ENCODE results near the gene HOXB3.
A peak's percentile ranks its signal among the peaks of the same experiment; 100 is the strongest.
"Not testable (repeated sequence)": the region's sequence is repeated elsewhere in the genome, so short reads cannot be mapped to it uniquely, and the experiment has no call there.

Gene HOXB3

DNA sequence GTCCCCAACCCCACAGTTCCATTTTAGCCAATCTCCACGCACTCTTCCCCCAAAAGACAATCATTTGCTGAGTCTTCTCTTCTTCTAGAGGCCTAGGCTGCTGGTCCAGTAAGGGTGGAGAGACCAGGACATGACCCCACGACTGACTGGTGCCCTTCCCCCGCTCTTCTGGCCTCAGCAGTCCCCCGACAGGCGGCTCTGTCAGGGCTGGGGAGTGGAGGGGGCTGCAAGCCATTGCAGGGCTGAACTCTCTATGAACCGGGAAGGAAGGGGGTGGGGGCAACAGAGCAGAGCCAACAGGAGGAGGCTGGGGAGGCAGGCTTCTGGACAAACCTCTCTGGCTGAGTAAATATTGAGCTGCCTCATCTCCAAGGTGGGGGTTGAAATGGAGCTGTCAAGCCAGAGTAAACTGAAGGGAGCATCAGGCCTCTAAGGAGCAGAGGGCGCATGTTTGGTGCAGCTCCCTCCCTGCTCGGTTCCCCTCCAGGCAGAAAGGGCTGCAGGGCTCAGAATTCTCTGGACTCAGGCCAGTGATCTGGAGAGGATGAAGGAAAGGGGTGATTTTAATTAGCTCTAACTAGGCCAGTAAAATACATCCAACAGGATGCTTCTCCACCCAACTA is 67.9 kb downstream of the HOXB3 start:
- Mint-ChIP-seq H3K27ac (no peak overlapping the region), H3K4me1 (ENCODE audit: low read depth) (no peaks in the 10 kb centered on the region), H3K36me3 (ENCODE audit: low read depth) (no peaks in the 10 kb centered on the region), H3K4me3 (no peak overlapping the region), H3K9me3 (no peaks in the 10 kb centered on the region), H3K27me3 (peaks cover 65% of the 10 kb centered on the region)

DNA sequence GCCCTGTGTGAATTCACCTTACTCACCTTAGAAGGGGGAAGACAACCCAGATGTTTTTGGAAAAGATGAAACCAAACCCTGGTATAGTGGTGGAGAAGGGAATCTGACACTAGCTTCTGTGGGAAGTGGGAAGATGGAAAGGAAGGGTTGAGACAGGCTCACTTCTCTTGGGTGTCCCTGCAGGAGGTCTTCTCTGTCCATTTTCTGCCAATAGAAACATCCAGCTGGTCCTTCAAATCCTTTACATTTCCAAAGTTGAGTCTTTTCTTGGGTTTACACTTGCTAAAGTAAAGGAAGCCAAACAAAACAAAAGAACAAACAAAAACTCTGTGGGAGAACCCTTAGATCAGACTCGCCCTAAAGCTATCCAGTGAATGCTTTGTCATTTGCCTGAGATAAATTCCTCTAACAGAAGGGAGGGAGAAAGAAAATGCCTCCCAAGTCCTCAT is 69.4 kb downstream of the HOXB3 start:
- Mint-ChIP-seq H3K4me1 (ENCODE audit: low read depth) (no peaks in the 10 kb centered on the region), H3K36me3 (ENCODE audit: low read depth) (no peaks in the 10 kb centered on the region), H3K4me3 (no peak overlapping the region), H3K27me3 (peaks cover 61% of the 10 kb centered on the region), H3K9me3 (no peaks in the 10 kb centered on the region), H3K27ac (no peak overlapping the region)

- no peaks in the 10 kb centered on the region for H3K36me3 Mint-ChIP-seq (ENCODE audit: low read depth)
Observed at GRCh38 chr17:48519427-48519826, 70.6 kb downstream of the HOXB3 start.

DNA sequence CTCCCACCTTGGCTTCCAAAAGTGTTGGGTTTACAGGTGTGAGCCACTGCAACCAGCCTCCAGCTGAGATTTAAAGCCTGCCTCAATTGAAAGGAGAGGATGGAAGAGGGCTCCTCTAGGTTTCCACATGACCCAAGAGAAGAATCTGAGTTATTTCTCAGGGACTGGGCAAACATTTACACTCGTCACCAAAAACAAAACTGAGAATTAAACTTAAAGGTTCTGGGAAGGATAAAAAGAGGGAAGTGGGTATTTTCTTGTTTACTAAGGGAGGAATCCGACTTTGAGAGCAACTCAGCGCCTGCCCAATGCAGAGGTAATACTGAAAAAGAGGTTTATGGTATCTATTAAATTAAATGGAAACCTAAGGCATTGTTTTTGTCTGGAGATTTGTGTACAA is 72.6 kb downstream of the HOXB3 start:
- no peaks in the 10 kb centered on the region for H3K9me3 Mint-ChIP-seq
- peaks cover 38% of the 10 kb centered on the region for H3K27me3 Mint-ChIP-seq
- no peak overlapping the region for H3K27ac Mint-ChIP-seq
- peaks cover 22% of the 10 kb centered on the region for H3K4me1 Mint-ChIP-seq (ENCODE audit: low read depth)
- H3K4me3 Mint-ChIP-seq = no peak overlapping the region
- H3K36me3 Mint-ChIP-seq (ENCODE audit: low read depth) = no peaks in the 10 kb centered on the region

More at GRCh38 chr17:48519427-48519826, 70.6 kb downstream of the HOXB3 start:
- H3K27ac Mint-ChIP-seq = no peak overlapping the region
- peaks cover 57% of the 10 kb centered on the region for H3K27me3 Mint-ChIP-seq
- peaks cover 2% of the 10 kb centered on the region for H3K4me1 Mint-ChIP-seq (ENCODE audit: low read depth)
- no peak overlapping the region for H3K4me3 Mint-ChIP-seq
- no peaks in the 10 kb centered on the region for H3K9me3 Mint-ChIP-seq

- Mint-ChIP-seq H3K4me1 (ENCODE audit: low read depth) (peaks cover 32% of the 10 kb centered on the region), H3K27me3 (peaks cover 36% of the 10 kb centered on the region), H3K4me3 (no peak overlapping the region), H3K36me3 (ENCODE audit: low read depth) (no peaks in the 10 kb centered on the region), H3K27ac (no peak overlapping the region), H3K9me3 (no peaks in the 10 kb centered on the region)
Observed at GRCh38 chr17:48515925-48516900, 73.8 kb downstream of the HOXB3 start.

- Mint-ChIP-seq H3K27me3 (peaks cover 22% of the 10 kb centered on the region), H3K4me3 (no peak overlapping the region), H3K36me3 (ENCODE audit: low read depth) (no peaks in the 10 kb centered on the region), H3K4me1 (ENCODE audit: low read depth) (peaks cover 41% of the 10 kb centered on the region), H3K9me3 (no peaks in the 10 kb centered on the region), H3K27ac (no peak overlapping the region)
Observed at GRCh38 chr17:48514477-48514876, 75.6 kb downstream of the HOXB3 start.

DNA sequence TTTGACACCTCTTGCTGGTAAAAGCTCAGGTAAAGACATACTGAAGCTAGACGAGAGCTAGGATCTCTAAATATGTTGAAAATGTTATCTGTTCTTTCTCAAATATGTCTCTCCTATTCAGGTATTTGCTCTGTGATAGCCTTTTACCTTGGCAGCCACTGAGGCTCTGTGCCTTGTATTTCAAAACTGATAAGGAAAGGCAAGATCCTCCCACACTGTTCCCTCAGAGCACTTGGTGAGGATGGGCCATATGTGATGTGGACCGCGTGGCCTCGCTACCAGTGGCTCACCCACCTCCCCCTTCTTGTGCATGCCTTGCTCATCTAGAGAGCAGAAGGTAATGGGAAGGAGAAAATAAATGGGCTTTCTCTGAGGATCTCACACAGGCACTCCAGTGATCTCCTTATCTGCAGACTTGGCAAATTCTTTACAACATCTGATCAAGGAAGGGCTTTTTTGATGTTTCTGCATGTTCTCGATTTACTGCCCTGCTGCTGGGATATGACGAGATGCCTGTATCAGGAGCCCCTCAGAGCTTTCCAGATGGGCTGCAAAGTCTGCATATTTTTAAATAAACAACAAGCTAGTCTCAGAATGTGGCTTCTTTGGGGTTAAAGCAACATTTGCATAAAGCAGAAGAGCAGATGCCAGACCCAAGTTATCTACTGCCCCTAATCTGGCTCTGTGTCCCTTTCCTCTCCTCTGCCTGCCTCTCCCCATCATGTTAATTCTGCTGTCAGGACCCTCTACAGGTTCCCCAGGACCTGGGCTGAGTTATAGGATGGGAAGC is 76.2 kb downstream of the HOXB3 start:
- Mint-ChIP-seq H3K9me3 (no peaks in the 10 kb centered on the region), H3K27ac (no peak overlapping the region), H3K4me1 (ENCODE audit: low read depth) (peaks cover 41% of the 10 kb centered on the region), H3K36me3 (ENCODE audit: low read depth) (no peaks in the 10 kb centered on the region), H3K4me3 (no peak overlapping the region), H3K27me3 (peaks cover 20% of the 10 kb centered on the region)

- H3K4me3 Mint-ChIP-seq = peak overlapping the region; percentile 57
- H3K27ac Mint-ChIP-seq = peak overlapping the region; percentile 82
- no peaks in the 10 kb centered on the region for H3K36me3 Mint-ChIP-seq (ENCODE audit: low read depth)
- H3K27me3 Mint-ChIP-seq = peaks cover 23% of the 10 kb centered on the region
- peaks cover 41% of the 10 kb centered on the region for H3K4me1 Mint-ChIP-seq (ENCODE audit: low read depth)
- H3K9me3 Mint-ChIP-seq = no peaks in the 10 kb centered on the region
Observed at GRCh38 chr17:48513097-48513496, 76.9 kb downstream of the HOXB3 start.

- no peaks in the 10 kb centered on the region for H3K36me3 Mint-ChIP-seq (ENCODE audit: low read depth)
- H3K4me3 Mint-ChIP-seq = no peak overlapping the region
- H3K27ac Mint-ChIP-seq = peak overlapping the region; percentile 23
- H3K4me1 Mint-ChIP-seq (ENCODE audit: low read depth) = peaks cover 48% of the 10 kb centered on the region
- H3K9me3 Mint-ChIP-seq = no peaks in the 10 kb centered on the region
- peaks cover 10% of the 10 kb centered on the region for H3K27me3 Mint-ChIP-seq
Observed at GRCh38 chr17:48510761-48511604, 79.1 kb downstream of the HOXB3 start.

- no peak overlapping the region for H3K4me3 Mint-ChIP-seq
- no peaks in the 10 kb centered on the region for H3K9me3 Mint-ChIP-seq
- H3K4me1 Mint-ChIP-seq (ENCODE audit: low read depth) = peaks cover 54% of the 10 kb centered on the region
- H3K27me3 Mint-ChIP-seq = peaks cover 10% of the 10 kb centered on the region
- no peak overlapping the region for H3K27ac Mint-ChIP-seq
- no peaks in the 10 kb centered on the region for H3K36me3 Mint-ChIP-seq (ENCODE audit: low read depth)
Observed at GRCh38 chr17:48510381-48510760, 79.7 kb downstream of the HOXB3 start.

DNA sequence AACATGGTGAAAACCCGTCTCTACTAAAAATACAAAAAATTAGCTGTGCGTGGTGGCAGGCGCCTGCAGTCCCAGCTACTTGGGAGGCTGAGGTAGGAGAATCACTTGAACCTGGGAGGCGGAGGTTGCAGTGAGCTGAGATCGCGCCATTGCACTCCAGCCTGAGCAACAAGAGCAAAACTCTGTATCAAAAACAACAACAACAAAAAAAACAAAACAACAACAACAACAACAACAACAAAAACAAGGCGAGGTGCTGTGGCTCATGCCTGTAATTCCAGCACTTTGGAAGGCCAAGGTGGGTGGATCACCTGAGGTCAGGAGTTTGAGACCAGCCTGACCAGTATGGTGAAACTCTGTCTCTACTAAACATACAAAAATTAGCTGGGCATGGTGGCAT is 80.3 kb downstream of the HOXB3 start:
- not testable (repeated sequence) for H3K36me3 Mint-ChIP-seq (ENCODE audit: low read depth); H3K27ac Mint-ChIP-seq; H3K27me3 Mint-ChIP-seq; H3K9me3 Mint-ChIP-seq; H3K4me3 Mint-ChIP-seq
- peaks cover 58% of the 10 kb centered on the region for H3K4me1 Mint-ChIP-seq (ENCODE audit: low read depth)

GRCh38 chr17:48506246-48506645 is 83.8 kb downstream of the HOXB3 start:
- Mint-ChIP-seq H3K27ac (peak overlapping the region; percentile 61), H3K36me3 (ENCODE audit: low read depth) (no peaks in the 10 kb centered on the region), H3K27me3 (peaks cover 19% of the 10 kb centered on the region), H3K9me3 (no peaks in the 10 kb centered on the region), H3K4me1 (ENCODE audit: low read depth) (peaks cover 27% of the 10 kb centered on the region), H3K4me3 (peak overlapping the region; percentile 3)

DNA sequence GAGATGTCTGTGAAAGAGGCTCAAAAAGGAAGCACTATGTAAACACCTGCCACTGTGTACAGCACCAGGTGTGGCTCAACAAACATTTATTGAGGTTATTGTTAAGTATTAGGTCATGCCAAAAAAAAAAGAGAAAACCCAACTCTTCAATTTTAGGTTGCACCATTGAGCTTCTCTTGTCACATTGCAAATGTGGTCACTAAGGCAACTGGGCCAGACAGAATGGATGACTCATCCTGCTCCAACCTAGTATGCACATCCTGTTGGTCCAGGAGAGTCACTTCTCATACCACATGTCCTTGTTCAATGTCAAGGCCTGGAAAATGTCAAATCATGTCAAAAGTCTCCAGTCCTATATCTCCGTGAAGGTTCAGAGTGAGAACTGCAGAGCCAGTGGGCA is 84.3 kb downstream of the HOXB3 start:
- Mint-ChIP-seq H3K27ac (peak overlapping the region; percentile 61), H3K36me3 (ENCODE audit: low read depth) (no peaks in the 10 kb centered on the region), H3K9me3 (no peaks in the 10 kb centered on the region), H3K27me3 (peaks cover 19% of the 10 kb centered on the region), H3K4me1 (ENCODE audit: low read depth) (peaks cover 22% of the 10 kb centered on the region), H3K4me3 (peak overlapping the region; percentile 3)

- Mint-ChIP-seq H3K36me3 (ENCODE audit: low read depth) (no peaks in the 10 kb centered on the region), H3K4me3 (no peak overlapping the region), H3K4me1 (ENCODE audit: low read depth) (peaks cover 17% of the 10 kb centered on the region), H3K27ac (no peak overlapping the region), H3K27me3 (peaks cover 25% of the 10 kb centered on the region), H3K9me3 (no peaks in the 10 kb centered on the region)
Observed at GRCh38 chr17:48504953-48505352, 85.1 kb downstream of the HOXB3 start.
